NCI-H1048 (cell line): ENCODE data around the gene ITPK1.
"Not testable (repeated sequence)": the region's sequence is repeated elsewhere in the genome, so short reads cannot be mapped to it uniquely, and the experiment has no call there.

Source experiments
- DNase-seq: peaks from one replicate; lab custom pipeline; 2025; lab: John Stamatoyannopoulos, UW

Gene ITPK1

DNA sequence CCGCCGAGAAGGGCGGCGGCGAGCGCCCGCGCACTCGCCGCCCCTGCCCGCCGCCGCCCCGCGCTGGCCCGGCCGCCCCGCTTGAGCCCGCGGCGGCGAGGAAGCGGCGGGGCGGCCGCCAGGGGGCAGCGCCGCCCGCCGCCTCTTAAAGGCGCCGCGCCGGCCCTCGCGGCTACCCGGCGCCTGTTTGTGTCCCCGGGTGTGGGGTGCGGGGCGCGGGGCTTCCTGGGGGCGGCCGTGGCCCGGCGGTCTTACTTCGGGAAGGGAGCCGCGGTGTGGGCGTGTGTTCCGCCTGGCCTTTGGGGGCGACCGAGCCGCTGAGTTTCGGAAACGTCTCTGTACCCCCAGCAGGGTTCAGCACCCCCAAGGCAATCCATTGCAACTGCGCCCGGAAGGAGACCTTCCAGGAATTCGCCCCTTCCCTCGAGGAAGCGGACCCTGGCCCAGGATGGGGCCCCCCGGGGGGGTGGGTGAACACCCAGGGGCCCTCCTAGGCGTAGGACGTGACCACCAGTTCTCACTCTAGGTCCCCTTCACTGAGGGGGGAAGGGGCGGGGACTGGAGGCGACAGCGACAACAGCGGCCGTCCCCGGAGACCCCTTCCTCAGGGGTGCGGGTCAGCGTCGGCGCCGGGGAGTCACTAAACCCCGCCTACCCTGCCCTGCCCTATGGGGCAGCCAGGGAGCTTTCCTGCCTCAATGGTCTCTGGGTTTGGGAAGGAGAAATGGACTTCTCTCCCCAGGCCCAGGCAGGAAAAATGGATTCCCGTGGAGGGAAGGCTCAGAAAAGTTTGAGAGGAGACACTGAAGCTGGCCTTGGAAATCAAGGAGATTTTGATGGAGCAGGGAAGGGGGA, at the start of gene ITPK1:
Gene ITPK1 (minus strand): TSS at position 105 of the 855 bp plus-strand sequence. CDS start 762 bp downstream, outside the sequence.
- no peak for DNase-seq

DNA sequence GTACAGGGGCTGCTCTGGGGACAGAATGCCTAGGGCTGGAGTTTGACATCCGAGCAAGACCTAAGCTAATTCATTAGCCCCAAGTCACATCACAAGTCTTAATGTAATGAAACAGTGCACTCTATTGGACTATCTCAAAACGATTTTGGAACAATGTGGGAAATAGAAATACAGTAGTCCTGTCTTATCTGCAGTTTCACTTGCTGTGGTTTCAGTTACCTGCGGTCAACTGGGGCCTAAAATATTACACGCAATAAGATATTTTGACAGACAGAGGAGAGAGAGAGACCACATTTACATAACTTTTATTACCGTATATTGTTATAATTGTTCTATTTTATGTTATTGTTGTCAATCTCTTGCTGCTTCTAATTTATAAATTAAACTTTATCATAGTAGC, 47.8 kb upstream of the ITPK1 start:
- DNase-seq: no peak

DNA sequence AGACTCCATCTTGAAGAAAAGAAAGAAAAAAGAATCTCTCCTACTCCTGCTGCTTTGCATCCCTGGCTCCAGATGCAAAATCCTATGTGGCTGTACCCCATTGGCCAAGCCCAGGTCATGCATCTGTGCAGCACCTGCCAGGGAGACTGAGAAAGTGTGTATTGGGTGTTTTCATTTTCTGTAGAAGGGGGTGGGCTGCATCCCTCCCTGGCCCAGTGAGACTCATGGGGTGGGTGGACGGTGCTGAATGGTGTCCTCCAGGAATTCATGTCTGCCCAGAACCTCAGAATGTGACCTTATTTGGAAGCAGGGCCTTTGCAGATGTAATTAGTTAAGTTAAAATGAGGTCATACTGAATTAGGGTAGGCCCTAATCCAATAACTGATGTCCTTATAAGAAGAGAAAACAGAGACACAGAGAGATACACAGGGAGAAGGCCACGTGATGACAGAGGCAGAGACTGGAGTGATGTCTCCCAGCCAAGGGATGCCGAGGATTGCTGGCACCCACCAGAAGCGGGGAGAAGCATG, 45.8 kb upstream of the ITPK1 start:
- no peak for DNase-seq

DNA sequence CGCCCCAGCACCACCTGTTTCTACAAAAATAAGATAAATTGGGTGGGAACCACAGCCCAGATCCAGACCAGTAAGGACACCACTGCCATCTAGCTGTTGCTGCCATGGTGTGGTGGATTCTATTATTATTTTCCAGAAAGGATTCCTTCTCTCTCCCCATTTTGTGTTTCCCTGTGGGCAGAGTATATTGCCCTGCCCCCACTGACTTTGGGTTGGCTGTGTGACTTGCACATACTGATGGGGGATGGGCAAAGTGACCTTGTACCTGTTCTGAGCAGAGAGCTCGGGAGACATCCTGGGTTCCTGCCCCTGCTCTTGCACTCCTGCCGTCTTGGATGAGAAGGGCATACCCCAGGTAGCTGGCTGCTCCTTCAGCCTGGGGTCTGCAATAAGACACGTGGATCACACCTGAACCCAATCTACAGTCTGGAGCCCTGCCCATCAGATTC, 44.7 kb upstream of the ITPK1 start:
- no peak for DNase-seq

DNA sequence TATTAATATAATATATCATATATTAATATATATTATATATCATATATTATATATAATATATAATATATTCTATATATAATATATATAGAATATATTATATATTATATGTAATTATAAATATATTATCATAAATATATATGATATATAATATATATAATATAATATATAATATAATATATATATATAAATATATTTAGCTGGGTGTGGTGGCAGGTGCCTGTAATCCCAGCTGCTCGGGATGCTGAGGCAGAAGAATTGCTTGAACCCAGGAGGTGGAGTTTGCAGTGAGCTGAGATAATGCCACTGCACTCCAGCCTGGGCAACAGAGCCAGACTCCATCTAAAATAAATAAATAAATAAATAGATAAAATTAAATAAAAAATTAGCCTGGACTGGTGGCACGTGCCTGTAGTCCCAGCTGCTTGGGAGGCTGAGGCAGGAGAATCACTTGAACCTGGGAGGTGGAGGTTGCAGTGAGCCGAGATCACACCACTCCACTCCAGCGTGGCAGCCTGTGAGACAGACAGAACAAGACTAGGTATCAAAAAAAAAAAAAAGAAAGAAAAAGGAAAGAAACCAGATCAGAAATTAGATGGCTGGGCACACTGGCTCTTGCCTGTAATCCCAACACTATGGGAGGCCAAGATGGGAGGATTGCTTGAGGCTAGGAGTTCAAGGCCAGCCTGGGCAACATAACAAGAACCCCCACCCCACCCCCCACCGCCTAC, 44.1 kb upstream of the ITPK1 start:
- not testable (repeated sequence) for DNase-seq

DNA sequence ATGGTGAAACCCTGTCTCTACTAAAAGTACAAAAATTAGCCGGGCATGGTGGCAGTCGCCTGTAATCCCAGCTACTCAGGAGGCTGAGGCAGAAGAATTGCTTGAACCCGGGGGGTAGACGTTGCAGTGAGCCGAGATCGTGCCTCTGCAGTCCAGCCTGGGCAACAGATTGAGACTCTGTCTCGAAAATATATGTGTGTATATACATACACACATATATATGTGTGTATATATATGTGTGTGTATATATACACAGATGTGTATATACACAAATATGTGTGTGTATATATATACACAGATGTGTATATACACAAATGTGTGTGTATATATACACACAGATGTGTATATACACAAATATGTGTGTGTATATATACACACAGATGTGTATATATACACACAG, 42.6 kb upstream of the ITPK1 start:
- DNase-seq: not testable (repeated sequence)

DNA sequence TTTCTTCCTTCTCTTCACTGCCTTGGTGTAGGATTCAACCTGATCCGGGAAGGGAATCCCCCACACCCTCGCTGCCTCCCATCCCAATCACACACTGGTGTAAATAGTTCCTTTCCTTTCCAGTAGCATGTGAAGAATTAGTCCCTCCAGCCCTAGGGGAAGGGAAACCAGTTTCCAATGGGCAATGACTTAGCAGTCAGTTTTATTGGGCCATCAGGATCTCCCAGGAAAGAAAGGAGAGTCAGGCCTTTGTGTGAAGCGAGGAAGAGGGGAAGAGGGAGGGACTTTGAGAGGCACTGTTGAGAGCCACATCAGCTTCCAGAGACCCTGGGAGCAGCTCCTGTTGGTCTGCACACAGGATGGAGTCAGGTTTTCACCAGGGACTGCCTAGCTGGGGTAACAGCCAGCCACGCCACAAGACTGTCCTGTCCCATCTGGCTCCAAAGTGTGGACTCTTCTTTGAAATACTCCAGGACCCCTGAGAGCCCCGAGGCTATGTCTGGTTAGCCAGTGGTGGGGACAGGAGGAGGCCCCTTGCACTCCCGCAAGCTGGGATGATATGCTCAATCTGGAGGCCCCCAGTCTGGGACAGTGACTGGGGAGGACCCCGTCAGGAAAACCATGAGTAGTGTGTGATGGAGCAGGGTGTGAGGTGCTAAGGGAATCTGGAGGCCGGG, 41.1 kb upstream of the ITPK1 start:
- no peak for DNase-seq

DNA sequence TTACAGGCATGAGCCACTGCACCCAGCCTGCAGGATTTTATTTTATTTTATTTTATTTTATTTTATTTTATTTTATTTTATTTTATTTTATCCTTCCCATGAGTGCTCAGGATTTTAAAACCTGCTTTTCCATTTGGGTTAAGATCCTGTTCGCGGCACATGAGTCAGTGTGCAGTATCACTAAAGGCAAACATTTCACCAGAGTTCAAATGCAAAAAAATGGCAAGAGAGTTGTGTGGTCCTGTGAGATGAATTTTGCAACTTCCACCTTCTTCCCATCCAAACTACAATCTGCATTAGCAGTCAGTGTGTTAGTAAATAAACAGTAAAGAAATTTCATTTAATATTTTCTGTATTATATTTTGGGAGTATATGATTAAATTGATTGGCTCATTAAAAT, 39.9 kb upstream of the ITPK1 start:
- DNase-seq: no peak

DNA sequence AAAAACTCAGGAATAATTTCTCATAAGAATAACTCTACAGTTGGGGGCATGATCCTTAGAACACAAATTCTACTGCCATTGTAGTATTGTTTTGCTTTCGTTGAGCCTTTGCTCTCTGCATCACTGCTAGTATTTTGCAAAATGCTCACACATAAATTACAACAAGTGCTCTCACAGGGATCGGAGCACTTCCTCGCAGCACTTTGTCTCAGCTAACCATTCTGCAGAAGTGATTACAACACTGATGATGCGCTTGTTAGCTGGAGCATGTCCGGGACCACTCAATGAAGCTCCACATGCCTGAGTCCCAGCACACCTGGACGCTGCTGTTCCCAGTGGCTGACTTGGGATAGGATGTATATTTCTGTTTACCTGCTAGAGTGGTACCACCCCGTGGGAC, 37.4 kb upstream of the ITPK1 start:
- no peak for DNase-seq

DNA sequence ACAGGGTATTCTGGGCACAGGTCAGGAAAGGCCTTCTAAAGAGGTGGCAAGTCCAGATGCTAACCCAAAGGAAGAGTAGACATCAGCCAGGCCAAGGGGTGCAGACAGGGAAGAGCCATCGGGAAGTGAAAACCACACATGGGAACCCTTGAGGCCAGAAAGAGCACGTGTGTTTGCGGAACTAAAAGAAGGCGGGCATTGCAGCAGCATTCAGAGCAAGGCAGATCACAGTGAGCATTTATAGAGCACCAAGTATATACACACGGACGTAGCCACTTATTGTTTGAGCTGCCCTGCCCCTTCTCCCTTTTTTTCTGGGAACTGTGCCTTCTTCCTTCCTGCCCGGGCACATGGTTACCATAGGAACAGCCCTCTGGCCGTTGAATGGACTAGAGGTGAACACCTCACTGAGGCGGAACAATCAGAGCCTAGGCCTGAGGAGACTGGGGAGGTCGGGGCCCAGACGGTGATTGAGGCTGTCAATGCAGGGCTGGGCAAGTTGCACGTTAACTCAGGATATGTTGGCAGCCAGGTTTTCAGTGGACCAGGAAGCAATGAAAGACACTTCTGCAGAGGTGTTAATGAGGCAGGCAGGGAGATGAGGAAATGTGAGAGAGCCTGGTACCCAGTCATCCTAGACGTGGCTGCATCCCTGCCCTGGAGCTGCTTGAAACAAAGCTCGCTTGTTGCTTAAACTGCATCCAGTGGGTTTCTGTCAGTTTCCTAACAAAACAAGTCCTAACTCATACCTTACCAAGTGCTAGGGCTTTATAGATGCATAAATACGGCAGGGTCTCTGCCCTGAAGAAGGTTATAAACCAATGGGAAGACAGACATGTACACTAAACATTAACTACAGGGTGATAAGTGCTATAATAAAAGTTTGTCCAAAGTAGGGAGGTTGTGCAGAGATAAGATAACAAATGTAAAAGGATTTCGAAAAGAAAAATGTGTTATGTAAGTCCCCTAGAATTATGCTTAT, 34.8 kb upstream of the ITPK1 start:
- DNase-seq: no peak

DNA sequence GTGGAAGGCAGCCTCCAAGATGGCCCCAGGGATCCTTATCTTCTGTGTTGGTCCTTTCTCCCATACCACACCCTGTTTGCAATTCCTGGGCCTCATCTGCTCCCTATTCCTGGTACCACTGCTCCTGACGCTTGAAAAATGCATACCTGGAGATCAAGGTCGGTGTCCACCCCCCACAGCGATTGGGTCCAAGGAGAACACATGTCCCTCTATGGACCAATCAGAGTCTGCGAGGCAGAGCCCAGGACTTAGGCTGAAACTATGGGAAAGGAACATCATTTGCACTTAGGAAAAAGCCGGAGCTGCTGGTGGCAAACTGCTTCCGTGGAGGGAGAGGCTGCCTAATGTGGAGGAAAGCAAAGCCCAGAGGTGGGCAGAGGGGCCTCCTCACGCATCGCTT, 33.3 kb upstream of the ITPK1 start:
- DNase-seq: no peak

DNA sequence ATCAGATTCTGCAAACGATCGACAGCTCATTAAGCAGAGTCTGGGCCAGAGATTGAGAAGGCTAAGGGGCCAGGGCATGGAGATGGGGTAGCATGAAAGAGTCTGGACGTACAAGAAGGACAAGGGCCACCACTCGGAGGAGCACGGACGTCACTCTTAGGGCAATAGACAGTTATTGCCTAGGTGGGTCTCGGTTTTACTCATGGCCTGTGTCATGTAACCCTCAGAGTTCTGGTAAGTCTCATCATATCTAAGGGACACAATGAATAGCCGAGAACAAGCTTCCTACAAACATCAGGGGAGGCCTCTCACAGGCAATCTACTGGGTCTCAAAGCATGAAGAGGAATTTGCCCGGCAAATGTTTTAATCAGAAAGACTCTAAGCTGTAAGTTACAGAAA, 30.4 kb upstream of the ITPK1 start:
- no peak for DNase-seq

DNA sequence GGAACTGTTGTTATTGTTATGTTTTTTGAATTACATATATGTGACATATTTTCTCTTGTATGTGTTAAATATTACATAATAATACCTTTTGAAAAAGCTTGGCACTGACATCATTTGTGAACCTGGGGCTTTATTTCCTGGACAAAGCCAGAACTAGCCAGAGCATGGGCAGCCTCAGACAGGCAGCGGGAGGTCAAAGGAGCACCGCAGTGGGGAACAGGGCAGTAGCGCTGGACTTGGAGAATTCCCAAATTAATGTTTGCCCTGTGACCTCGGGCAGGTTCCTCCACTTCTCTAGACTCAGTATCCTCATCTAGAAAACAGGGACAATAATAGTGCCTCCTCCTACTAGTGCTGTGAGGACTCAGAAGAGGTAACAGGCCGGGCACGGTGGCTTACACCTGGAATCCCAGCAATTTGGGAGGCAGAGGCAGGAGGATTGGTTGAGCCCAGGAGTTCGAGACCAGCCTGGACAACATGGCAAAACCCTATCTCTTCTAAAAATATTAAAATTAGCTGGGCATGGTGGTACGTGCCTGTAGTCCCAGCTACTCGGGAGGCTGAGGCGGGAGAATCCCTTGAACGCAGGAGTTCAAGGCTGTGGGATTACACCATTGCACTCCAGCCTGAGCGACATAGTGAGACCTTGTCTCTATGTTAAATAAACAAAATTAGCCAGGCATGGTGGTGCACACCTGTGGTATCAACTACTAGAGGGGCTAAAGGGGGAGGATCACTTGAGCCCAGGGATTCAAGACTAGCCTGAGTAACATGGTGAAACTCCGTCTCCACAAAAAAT, 27.3 kb upstream of the ITPK1 start:
- no peak for DNase-seq

DNA sequence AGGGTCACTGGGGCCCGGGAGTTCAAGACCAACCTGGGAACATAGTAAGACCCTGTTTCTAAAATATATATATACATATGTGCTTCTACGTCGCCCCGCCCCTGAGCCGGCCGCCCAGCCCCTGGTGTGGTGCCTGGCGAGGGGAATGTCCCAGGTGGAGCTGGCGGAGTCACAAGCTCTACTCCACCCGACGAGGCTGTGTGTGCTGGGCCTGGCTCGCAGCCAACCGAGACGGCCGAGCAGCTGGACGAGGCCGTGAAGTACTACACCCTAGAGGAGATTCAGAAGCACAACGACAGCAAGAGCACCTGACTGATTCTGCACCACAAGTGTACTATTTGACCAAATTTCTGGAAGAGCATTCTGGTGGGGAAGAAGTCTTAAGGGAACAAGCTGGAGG, 22.1 kb upstream of the ITPK1 start:
- no peak for DNase-seq

DNA sequence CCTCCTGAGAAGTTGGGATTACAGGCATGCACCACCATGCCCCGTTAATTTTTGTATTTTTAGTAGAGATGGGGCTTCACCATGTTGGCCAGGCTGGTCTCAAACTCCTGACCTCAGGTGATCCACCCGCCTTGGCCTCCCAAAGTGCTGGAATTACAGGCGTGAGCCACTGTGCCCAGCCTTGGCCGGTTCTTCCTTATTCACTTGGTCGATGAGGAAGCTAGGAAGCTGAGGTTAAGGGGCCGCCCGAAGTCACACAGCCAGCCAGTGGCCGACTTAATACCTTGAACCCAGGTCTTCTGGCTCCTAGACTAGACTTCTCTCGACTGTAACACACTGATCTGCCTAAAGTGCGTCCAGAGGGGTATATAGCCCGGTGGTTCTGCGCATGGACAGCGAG, 20.8 kb upstream of the ITPK1 start:
- not testable (repeated sequence) for DNase-seq

DNA sequence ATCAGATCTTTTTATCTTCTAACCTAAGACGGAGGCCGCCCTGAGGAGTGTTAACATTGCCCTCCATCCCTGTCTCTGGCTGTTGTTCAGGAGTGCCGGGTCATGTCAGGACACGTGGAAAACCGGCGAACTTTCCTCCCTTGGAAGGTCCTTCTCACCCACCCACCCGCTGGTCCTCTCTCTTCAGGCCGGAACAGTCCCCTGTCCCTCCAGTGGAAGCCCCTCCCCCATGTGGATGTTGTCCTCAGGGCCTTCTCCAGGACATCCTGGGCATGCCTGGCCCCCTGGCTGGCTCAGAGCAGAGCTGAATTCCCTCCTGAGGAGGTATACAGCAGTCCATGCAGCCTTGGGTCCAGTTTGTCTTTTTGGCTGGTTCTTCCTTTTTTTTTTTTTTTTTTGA, 20.3 kb upstream of the ITPK1 start:
- DNase-seq: no peak

DNA sequence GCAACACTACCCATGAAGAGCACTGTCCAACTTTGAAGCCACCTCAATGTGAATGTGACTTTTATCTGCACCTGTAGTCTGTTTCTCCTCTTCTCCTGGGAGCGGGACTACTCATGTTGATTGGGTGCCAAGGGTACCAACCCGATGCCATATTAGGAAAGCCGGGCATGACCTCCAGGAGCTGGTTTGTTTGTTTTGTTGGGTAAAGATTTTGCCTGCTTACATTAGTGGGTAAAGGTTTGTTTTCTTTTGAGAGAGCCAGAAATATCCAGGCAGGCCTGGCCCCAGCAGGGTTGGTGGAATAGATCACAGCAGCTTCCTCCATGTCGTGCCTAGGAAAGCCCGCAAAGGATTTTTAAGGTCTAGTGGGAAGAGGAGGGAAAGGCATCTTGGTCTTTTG, 19.7 kb upstream of the ITPK1 start:
- DNase-seq: no peak

DNA sequence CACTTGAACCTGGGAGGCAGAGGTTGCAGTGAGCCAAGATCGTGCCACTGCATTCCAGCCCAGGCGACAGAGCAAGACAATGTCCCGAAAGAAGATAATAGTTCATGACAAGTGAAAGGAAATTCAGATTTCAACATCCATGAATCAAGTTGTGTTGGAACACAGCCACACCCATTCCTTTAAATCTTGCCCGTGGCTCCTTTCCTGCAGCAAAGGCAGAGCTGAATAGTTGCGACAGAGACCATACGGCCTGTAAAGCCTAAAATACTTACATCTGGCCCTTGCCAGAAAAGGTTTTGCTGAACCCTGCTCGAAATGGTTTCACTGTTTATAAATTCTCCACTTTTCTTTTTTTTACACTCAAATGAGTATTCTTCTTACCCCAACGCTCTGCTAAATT, 17.7 kb upstream of the ITPK1 start:
- DNase-seq: no peak

DNA sequence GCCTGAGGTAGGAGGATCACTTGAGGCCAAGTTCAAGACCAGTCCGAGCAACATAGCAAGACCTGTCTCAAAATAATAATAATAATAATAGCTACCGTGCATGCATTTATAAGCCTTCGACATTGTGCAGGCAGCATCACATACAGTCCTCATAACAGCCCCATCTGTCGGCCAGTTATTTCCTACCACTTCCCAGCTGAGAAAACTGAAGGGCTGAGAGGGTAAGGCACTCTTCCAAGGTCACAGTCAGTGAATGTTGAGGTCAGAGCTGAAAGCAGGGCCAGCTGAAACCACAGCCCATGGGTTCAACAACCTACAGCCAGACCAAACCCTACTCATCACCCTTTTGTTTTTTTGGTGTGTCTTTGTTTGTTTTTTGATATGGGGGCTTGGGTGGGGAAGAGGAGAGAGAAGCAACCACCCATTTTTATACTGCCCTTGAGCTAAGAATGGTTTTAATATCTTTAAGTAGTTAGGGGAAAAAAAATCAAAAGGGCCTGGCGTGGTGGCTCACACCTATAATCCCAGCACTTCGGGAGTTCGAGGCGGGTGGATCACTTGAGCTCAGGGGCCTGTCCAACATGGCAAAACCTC, 16.8 kb upstream of the ITPK1 start:
- no peak for DNase-seq

DNA sequence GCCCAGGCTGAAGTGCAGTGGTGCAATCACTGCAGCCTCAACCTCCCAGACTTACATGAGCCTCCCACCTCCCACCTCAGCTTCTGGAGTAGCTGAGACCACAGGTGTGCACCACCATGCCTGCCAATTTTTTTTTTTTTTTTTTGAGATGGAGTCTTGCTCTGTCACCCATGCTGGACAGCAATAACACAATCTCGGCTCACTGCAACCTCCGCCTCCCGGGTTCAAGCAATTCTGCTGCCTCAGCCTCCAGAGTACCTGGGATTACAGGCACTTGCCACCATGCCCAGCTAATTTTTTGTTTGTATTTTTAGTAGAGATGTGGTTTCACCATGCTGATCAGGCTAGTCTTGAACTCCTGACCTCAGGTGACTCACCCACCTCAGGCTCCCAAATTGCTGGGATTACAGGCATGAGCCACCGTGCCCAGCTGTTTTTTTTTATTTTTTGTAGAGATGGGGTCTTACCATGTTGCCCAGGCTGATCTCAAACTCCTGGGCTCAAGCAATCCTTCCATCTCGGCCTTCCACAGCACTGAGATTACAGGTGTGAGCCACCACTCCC, 15.6 kb upstream of the ITPK1 start:
- not testable (repeated sequence) for DNase-seq
